HFF-Myc (cell line): ENCODE results near the gene SYTL3.

Experiments
- DNase-seq: peaks from one replicate; pipeline ENCODE4 v3.0.0-alpha.2; 2011; ENCODE audit warnings: low read depth; ENCODE audit errors: extremely low read depth
- H3K4me3 ChIP-seq: replicated peaks from 2 replicates; pipeline ENCODE4 v1.5.1; 2011; ENCODE audit warnings: low read depth, mild to moderate bottlenecking, control low read depth, low read length
- CTCF ChIP-seq: IDR thresholded peaks from 2 replicates; pipeline ENCODE4 v1.5.1; 2012; ENCODE audit warnings: mild to moderate bottlenecking, low read depth, low read length, control low read depth; ENCODE audit errors: missing control alignments

Gene SYTL3

DNA sequence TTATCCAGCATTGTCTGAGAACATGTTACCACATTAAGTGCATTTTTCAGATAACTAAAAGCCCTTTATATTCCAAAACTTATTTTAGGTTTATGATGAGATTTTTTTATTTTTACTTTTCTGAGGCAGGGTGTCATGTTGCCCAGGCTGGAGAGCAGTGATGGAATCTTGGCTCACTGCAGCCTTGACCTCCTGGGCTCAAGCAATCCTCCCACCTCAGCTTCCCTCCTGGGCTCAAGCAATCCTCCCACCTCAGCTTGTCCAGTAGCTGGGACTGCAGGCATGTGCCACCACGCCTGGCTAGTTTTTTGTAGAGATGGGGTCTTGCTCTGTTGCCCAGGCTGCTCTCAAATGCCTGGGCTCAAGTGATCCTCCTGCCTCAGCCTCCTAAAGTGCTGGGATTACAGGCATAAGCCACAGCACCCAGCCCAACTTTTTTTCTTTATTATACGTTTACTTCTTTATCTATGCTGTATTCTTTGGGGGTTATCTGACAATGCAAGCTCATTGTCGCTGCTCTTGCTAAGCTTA, 11.5 kb upstream of the SYTL3 start:
- DNase-seq, result no peak
- no peak for TF ChIP-seq CTCF
- H3K4me3 ChIP-seq, result no peak overlapping the region

- TF ChIP-seq CTCF, result no peak
- DNase-seq, result no peak
- no peak overlapping the region for H3K4me3 ChIP-seq
These were observed 10.8 kb upstream of the SYTL3 start for GRCh38 chr6:158639056-158639455.

GRCh38 chr6:158640519-158640918, 9.3 kb upstream of the SYTL3 start:
- TF ChIP-seq CTCF, result no peak
- DNase-seq, result no peak

DNA sequence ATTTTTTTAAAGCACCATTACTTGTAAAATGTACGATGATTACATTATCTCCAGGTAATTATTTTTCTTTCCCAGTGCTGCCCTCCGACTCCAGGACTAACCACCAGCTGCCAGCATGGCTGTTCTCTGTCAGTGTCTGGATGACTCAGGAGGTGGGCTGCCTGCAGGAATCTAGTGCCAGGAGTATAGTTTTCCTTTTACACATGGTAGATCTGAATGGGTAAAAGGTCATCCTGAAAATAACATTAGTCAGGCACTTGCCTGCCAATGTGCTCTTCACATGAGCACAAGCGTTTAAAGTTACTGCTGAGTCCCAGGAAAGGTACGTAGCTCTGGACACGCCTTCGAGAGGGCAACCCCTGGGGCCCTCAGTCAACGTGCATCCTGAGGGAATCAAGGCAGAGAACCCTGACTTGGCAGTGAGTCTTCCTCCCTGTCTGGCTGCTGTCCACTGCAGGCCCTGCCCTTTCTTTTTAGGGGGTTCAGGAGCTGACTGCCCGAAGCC, 7.7 kb upstream of the SYTL3 start:
- TF ChIP-seq CTCF, result no peak
- H3K4me3 ChIP-seq, result peak overlapping the region; percentile 91
- DNase-seq, result no peak

More at GRCh38 chr6:158640519-158640918, 9.3 kb upstream of the SYTL3 start:
- no peak overlapping the region for H3K4me3 ChIP-seq

- H3K4me3 ChIP-seq, result peak overlapping the region; percentile 91
- DNase-seq, result no peak
- no peak for TF ChIP-seq CTCF
These were observed 6.0 kb upstream of the SYTL3 start for GRCh38 chr6:158643836-158644230.

DNA sequence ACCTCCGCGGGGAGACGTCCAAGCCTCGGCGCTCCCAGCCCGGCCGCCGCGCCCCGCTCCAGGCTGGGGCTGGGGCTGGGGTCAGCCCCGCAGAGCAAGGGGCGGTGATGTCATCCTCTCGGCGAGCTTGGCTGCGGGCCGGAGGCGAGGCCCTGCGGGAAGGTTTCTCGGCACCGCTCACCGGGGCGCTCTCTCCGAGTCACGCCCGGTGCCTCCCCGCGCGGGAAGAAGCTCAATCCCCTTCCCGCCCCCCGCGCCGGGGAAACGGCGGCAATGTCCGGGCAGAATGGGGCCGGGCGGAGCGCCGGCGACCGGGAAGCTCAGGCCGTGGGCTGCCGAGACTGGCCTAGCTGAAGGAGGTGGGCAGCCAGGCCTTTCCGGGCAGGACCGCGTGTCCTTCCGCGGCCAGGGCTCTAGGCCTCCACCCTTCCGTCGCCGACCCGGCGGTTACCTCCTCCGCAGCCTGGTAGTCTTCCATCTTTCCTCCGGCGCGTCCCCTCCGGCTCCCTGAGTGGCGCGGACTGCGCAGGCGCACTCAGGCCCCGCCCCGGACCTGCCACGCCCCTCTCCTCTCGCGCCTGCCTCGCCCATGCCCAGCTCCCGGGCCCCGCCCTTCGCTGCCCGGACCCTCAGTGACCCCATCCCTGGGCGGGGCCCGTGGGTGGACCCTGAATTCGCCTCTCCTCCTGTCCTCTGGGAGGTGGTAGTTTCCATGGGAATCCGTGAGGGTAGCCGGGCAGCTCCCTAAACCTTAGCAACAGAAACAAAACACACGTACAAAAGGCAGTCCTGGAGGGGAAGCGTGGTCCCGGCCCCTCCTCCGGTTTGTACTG, 5.4 kb upstream of the SYTL3 start, which contains the start of gene DYNLT1:
Gene DYNLT1, minus strand, starts transcription at position 513 of the 833 bp plus-strand sequence. Its CDS starts 35 bp downstream, at position 478.
- TF ChIP-seq CTCF, result no peak
- peak within 1 kb of the TSS; percentile 91 for H3K4me3 ChIP-seq
- peak; percentile 78 for DNase-seq
